ENCODE results near the gene PSMD11. TPM values are rescaled to one million over a fixed set of nuclear protein-coding genes. Genes with fewer than 3 reads are reported as not detected.

The PSMD11 gene
- total RNA-seq, 1 experiment from 2014 or later: 169 TPM

DNA sequence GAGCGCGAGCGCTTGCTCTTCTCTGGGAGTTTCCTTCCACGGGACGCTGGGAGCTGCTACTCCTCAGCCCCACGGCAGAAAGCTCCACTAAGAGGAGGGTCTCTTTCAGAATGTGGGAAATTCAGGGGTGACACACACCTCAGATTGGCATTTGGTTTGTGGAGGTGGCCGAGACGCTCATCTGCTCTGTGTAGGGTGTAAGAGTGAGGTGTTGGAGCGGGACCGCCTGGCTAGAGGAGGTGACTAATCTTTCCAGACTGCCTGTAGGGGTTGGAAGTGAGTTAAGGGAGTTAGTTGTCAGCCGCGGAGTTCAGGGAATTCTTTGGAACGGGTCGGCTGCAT, 735 bp downstream of the PSMD11 start:
- Histone ChIP-seq H3K23me2 (ENCODE audit: insufficient read length, low read depth, low read length, poor library complexity, severe bottlenecking) (peaks cover 16% of the 10 kb centered on the region), H3K79me1 (ENCODE audit: insufficient read depth, low read depth, low read length, poor library complexity, severe bottlenecking) (no peaks in the 10 kb centered on the region), H4K91ac (ENCODE audit: insufficient read length, low read depth, low read length) (no peak overlapping the region), H3K4me2 (ENCODE audit: insufficient read depth, insufficient read length, low read length) (peak overlapping the region; percentile 97), H3K79me2 (ENCODE audit: insufficient read depth, low read length) (peaks cover 22% of the 10 kb centered on the region), H2BK15ac (ENCODE audit: low read depth, low read length) (no peak overlapping the region), H2AFZ (ENCODE audit: low read length) (no peak overlapping the region), H3K4me1 (ENCODE audit: insufficient read depth, low read length) (no peaks in the 10 kb centered on the region), H2BK5ac (ENCODE audit: insufficient read length, low read length) (no peak overlapping the region), H4K8ac (replicated peaks; ENCODE audit: insufficient read length, low read depth, low read length) (no peak overlapping the region), H2BK120ac (ENCODE audit: low read depth, low read length, poor library complexity, severe bottlenecking) (no peak overlapping the region), H3K9ac (ENCODE audit: extremely low read depth, insufficient read length, low read length) (peak overlapping the region; percentile 95), H3K56ac (ENCODE audit: insufficient read length, low read depth, low read length) (no peak overlapping the region), H3K27ac (ENCODE audit: insufficient read length, low read depth, low read length) (no peak overlapping the region), H2BK20ac (ENCODE audit: low read depth, low read length, poor library complexity, severe bottlenecking) (no peak overlapping the region), H3K18ac (ENCODE audit: insufficient read length, low read depth, low read length) (no peak overlapping the region), H3K9me3 (ENCODE audit: control insufficient read depth, low read depth, low read length) (no peaks in the 10 kb centered on the region), H3K4ac (ENCODE audit: low read depth, low read length) (no peak overlapping the region; the same call in 1 of the 2 replicates), H4K20me1 (ENCODE audit: control insufficient read depth, insufficient read depth, insufficient read length) (no peaks in the 10 kb centered on the region), H3K23ac (ENCODE audit: insufficient read length, low read depth, low read length) (no peak overlapping the region), H2AK5ac (ENCODE audit: insufficient read length, low read length) (no peak overlapping the region), H3K14ac (ENCODE audit: insufficient read depth, low read length) (peak overlapping the region; percentile 76), H3K27me3 (ENCODE audit: insufficient read depth, low read length) (no peaks in the 10 kb centered on the region; the same call in 1 of the 2 replicates), H4K5ac (ENCODE audit: insufficient read length, low read depth, low read length) (no peak overlapping the region), H2BK12ac (ENCODE audit: insufficient read length, low read depth, low read length) (no peak overlapping the region), H3T11ph (ENCODE audit: low read length) (no peak overlapping the region)
- Mint-ChIP-seq H3K36me3 (ENCODE audit: insufficient read depth in 1 of 3, low read depth in 3 of 3) (peaks cover 21 to 36% (median 34%) of the 10 kb centered on the region in 3 experiments), H3K4me1 (peaks cover 20 to 23% of the 10 kb centered on the region in 2 experiments), H3K27ac (peak overlapping the region; percentile 34 to 94 (median 76); a peak in 6 of 7 replicates), H3K9me3 (peaks cover 8 to 16% of the 10 kb centered on the region in 2 experiments; a peak in 4 of 5 replicates), H3K27me3 (ENCODE audit: low read depth) (peaks cover 30% of the 10 kb centered on the region), H3K4me3 (peak overlapping the region; percentile 94 to 95)
- peak; percentile 46 for DNase-seq
- TF ChIP-seq, protein P1, sequence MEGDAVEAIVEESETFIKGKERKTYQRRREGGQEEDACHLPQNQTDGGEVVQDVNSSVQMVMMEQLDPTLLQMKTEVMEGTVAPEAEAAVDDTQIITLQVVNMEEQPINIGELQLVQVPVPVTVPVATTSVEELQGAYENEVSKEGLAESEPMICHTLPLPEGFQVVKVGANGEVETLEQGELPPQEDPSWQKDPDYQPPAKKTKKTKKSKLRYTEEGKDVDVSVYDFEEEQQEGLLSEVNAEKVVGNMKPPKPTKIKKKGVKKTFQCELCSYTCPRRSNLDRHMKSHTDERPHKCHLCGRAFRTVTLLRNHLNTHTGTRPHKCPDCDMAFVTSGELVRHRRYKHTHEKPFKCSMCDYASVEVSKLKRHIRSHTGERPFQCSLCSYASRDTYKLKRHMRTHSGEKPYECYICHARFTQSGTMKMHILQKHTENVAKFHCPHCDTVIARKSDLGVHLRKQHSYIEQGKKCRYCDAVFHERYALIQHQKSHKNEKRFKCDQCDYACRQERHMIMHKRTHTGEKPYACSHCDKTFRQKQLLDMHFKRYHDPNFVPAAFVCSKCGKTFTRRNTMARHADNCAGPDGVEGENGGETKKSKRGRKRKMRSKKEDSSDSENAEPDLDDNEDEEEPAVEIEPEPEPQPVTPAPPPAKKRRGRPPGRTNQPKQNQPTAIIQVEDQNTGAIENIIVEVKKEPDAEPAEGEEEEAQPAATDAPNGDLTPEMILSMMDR (conservative IDR thresholded peaks at IDR 0.05): no peak
- no CpG with 5 or more reads among the region's 14 CpGs for WGBS (ENCODE audit: extremely low coverage, insufficient read length, low lambda C conversion rate)
